ENCODE data around the gene DIPK1C.
A peak's percentile ranks its signal among the peaks of the same experiment; 100 is the strongest.

The DIPK1C gene

DNA sequence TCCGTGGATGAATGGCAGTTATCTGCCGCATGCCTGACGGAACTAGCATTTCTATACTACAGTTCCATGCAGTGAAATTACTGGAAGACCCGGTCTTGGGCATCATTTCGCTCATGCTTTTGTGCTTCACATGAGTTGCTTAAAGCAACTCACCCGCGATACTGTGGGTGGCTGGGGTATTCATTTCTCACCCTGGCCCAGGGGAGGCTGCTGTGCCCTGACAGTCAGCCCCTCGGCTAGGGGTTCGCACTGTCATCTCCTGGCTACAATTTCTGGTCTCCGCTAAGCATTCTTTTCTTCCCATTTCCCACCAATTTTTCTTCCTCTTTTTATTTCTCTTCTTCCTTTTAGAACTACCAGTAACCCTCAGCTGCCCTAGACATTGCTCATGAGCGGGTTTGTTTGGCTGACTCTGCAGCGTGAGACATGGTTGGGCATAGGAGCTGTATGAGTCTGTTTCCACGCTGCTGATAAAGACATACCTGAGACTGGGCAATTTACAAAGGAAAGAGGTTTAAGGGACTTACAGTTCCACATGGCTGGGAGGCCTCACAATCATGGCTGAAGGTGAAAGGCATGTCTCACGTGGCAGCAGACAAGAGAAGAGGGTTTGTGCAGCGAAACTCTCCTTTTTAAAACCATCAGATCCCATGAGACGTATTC lies 22.5 kb upstream of the DIPK1C start:
- Histone ChIP-seq H3K4me3 (ENCODE audit: low read depth, low read length) (no peak overlapping the region), H3K36me3 (no peaks in the 10 kb centered on the region), H3K9me3 (ENCODE audit: severe bottlenecking) (no peaks in the 10 kb centered on the region), H3K27me3 (ENCODE audit: insufficient read depth, low read depth, severe bottlenecking) (no peaks in the 10 kb centered on the region), H3K27ac (no peak overlapping the region)
- TF ChIP-seq CTCF (IDR thresholded peaks at IDR 0.05; ENCODE audit: low read depth, low read length) = no peak
- no peak for DNase-seq

DNA sequence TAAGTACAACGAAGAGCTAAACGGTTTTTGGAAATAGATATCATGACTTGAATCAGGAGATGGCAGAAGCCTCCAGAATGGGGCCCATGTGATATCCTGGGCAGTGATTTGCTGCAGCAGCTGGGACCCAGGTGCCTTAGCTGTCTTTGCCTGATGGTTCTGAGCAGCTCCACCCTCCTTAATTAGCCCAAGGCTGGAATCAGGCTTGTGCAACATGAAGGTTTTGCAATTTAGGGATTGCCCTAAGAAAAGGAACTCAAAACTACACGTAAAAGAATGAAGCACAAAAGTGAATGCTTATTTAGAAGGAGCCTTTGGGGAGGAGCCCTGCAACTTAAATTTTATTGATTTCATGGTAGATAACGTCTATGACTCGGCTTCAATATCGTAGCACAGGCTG lies 21.8 kb upstream of the DIPK1C start:
- no peak for TF ChIP-seq CTCF (IDR thresholded peaks at IDR 0.05; ENCODE audit: low read depth, low read length)
- DNase-seq = no peak
- Histone ChIP-seq H3K36me3 (no peaks in the 10 kb centered on the region), H3K27ac (no peak overlapping the region), H3K9me3 (ENCODE audit: severe bottlenecking) (no peaks in the 10 kb centered on the region), H3K4me3 (ENCODE audit: low read depth, low read length) (no peak overlapping the region), H3K27me3 (ENCODE audit: insufficient read depth, low read depth, severe bottlenecking) (no peaks in the 10 kb centered on the region)

GRCh38 chr18:74478316-74478715 lies 21.2 kb upstream of the DIPK1C start:
- Histone ChIP-seq H3K27me3 (ENCODE audit: insufficient read depth, low read depth, severe bottlenecking) (no peaks in the 10 kb centered on the region), H3K27ac (no peak overlapping the region), H3K36me3 (no peaks in the 10 kb centered on the region), H3K9me3 (ENCODE audit: severe bottlenecking) (no peaks in the 10 kb centered on the region), H3K4me3 (ENCODE audit: low read depth, low read length) (no peak overlapping the region)
- TF ChIP-seq CTCF (IDR thresholded peaks at IDR 0.05; ENCODE audit: low read depth, low read length) = no peak
- DNase-seq = no peak

DNA sequence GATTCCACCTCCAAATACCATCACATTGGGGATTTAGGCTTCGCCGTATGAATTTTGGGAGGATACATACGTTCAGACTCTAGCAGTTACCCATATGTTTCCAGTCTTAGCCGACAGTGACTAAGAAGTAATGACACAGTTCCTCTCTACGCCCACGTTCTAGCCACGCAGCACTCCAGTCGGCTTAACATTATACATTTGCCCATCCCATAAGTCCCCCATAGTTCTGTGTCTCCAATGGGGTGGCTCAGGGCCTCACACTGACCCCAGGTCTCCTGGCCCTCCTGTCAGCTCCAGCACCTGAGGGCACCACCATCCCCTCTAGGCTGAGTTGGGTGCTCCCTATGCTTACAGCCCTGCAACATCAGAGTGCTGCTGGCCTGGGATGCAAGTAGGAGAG lies 20.7 kb upstream of the DIPK1C start:
- Histone ChIP-seq H3K4me3 (ENCODE audit: low read depth, low read length) (no peak overlapping the region), H3K36me3 (no peaks in the 10 kb centered on the region), H3K27ac (no peak overlapping the region), H3K27me3 (ENCODE audit: insufficient read depth, low read depth, severe bottlenecking) (no peaks in the 10 kb centered on the region), H3K9me3 (ENCODE audit: severe bottlenecking) (no peaks in the 10 kb centered on the region)
- no peak for DNase-seq
- TF ChIP-seq CTCF (IDR thresholded peaks at IDR 0.05; ENCODE audit: low read depth, low read length) = no peak

GRCh38 chr18:74476140-74476539 lies 19.0 kb upstream of the DIPK1C start:
- no peaks in the 10 kb centered on the region for H3K36me3 ChIP-seq
- H3K9me3 ChIP-seq (ENCODE audit: severe bottlenecking) = peaks cover 6% of the 10 kb centered on the region
- peak; percentile 75 for DNase-seq
- H3K4me3 ChIP-seq (ENCODE audit: low read depth, low read length) = no peak overlapping the region
- H3K27ac ChIP-seq = no peak overlapping the region
- peaks cover 4% of the 10 kb centered on the region for H3K27me3 ChIP-seq (ENCODE audit: insufficient read depth, low read depth, severe bottlenecking)
- TF ChIP-seq CTCF (IDR thresholded peaks at IDR 0.05; ENCODE audit: low read depth, low read length) = peak; percentile 96
